HG03342 (cell line): ENCODE data around the gene CAMK2G.
A peak's percentile ranks its signal among the peaks of the same experiment; 100 is the strongest.

ENCODE experiments used
- ATAC-seq: cut with Tn5 transposase; IDR thresholded peaks from one replicate; pipeline ENCODE4 v1.9.1; 2021; ENCODE audit warnings: mild to moderate bottlenecking, moderate library complexity; ENCODE audit not compliant: unreplicated experiment

CAMK2G gene

DNA sequence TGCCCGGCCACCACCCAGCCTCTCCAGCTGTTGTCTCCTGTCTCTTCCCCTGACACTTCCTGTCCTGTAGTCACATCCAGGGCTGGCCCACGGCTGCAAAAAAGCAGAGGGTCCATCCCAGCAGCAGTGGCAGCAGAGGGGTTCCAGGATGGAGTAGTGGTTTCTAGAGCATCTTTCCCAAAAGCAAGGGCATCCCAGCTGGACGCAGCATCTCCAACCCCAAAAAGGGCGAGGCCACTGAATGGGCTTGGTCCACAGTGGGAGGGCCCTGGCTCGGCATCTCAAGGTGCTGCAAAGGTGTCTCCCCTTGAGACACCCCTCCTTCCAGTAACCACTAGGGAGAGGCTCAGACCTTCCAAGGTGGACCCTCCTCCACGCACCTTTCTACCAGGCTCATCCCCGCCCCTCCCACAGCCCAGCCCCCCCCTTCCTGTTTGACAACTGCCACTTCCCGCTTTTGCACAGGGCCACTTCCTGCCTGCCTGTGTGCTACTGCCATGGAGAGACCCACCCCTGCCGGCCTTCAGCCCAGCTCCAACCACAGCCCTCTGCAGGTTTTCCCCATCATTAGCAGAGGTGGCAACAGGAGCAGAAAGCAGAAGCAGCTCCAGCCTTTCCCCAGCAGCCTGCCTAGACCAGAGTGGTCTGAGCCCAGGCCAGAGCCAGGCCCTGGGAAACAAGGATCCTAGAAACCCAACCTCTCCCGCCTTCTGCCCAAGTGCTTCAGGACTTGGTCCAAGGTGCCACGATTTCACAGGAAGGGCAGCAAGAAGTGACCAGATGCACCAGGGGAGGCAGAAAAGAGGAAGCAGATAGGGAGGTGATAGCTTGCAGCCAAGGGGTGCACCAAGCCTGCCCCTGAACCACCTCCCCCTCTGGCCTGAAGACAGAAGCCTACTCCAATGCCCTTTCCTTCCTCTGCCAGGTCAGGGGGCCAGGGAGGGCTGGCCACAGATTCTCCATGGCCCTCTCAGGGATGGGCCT is 8.6 kb downstream of the CAMK2G start:
- ATAC-seq, result peak; percentile 70

DNA sequence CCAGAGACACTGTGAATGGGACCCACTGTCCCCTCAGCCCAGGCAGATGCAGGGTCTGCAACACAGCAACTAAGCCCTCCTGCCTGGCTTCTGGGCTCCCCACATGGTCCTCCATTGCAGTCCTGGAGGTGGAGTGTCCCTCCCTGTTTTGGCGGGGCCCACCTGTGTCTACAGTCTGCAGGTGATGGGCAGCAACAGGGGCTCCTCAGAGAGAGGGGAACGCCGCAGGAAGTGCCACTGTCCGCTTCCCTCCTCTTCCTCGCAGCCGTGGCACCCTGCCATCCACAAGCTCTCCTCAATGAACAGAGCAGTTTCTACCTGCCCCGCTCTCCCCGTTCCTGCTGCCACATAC is 9.3 kb downstream of the CAMK2G start:
- ATAC-seq, result no peak

DNA sequence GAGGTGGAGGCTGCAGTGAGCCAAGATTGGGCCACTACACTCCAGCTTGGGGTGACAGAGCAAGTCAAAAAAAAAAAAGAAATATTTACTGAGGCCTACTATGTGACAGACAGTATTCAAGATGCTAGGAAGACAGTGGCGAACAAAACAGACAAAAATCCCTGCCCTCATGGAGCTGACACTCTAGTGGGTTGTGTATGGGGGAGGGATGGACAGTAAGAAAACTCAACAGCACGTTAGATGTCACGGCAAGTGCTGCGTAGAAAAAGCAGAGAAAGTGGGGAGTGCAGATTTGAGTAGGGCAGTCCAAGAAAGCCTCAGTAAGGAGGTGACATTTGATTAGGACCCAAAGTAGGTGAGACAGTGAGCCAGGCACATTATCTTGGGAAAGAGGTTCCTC is 10.1 kb downstream of the CAMK2G start:
- ATAC-seq, result no peak

GRCh38 chr10:73863039-73863817 is 11.1 kb downstream of the CAMK2G start:
- ATAC-seq, result no peak

- no peak for ATAC-seq
These were observed 12.3 kb downstream of the CAMK2G start for GRCh38 chr10:73862011-73862410.

GRCh38 chr10:73859784-73860491 is 14.4 kb downstream of the CAMK2G start:
- ATAC-seq, result no peak

- ATAC-seq, result no peak
These were observed 14.9 kb downstream of the CAMK2G start for GRCh38 chr10:73859428-73859783.

DNA sequence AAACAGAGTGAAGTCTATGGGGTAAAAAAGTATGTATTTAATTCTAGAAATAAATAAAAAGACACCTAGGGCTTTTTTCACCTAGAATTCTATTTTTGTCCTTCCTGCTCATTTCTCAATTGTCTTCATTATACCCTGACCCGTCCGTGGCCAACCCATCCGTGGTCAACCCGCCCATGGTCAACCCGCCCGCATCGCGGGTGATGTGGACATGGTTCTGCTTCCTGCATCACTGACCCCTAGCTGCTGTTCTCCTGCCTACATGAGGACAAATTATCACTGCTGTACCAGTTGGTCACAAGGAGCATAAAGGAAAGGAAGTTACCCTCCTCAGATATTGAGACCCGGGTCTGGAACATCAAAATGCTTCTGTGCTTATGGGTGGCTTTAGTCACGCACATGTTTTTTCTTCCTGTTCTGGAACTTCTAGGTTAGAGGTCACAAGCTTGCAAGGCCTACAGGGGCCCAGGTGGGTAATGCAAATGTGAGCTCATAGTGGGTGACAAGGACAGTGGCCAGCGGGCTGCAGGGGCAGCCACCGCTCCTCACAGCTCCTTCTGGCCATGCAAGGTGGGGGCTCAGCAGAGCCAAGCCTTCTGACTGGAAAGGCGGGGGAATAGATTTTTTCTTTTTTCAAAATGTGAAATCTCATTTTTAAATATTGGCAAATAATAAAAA is 15.5 kb downstream of the CAMK2G start:
- ATAC-seq, result no peak

- ATAC-seq, result no peak
These were observed 16.2 kb downstream of the CAMK2G start for GRCh38 chr10:73858013-73858708.

DNA sequence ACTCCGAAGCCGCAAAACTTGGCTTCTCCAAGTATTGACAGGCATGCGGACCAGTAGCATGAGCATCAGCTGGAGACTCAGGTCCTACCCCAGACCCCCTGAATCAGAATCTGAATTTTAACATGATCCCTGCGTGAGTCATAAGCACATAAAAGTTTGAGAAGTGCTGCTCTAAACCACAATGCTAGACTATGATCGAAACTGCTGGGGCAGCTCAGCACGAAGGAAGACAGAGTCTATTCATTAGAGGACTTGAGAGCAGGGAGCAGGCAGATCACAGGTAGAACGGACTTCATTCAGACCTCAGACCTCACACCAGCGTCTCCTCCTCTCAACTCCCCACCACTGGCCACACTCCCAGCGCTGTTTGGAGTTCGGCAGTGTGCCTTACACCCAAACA is 16.9 kb downstream of the CAMK2G start:
- ATAC-seq, result no peak

DNA sequence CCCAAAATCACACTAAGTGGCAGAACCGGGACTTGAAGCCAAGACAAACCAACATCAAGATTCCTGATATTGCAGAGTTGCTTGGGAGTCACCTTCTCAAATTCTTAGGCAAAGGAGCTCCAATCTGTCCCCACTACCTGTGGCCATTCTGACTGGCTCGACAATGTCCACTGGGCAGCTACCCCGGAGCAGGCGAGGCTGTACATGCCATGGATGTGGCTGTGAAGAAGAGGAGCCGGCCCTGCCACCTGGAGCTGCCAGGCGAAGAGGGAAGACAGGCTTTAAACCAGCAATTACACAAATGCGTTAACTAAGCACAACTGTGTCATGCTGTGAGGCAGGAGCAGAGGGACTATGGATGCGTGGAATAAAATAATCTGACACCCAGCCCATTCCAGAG is 18.1 kb downstream of the CAMK2G start:
- ATAC-seq, result no peak

GRCh38 chr10:73855413-73855812 is 18.9 kb downstream of the CAMK2G start:
- no peak for ATAC-seq

GRCh38 chr10:73854310-73854709 is 20.0 kb downstream of the CAMK2G start:
- no peak for ATAC-seq

- ATAC-seq, result no peak
These were observed 21.2 kb downstream of the CAMK2G start for GRCh38 chr10:73853196-73853595.

DNA sequence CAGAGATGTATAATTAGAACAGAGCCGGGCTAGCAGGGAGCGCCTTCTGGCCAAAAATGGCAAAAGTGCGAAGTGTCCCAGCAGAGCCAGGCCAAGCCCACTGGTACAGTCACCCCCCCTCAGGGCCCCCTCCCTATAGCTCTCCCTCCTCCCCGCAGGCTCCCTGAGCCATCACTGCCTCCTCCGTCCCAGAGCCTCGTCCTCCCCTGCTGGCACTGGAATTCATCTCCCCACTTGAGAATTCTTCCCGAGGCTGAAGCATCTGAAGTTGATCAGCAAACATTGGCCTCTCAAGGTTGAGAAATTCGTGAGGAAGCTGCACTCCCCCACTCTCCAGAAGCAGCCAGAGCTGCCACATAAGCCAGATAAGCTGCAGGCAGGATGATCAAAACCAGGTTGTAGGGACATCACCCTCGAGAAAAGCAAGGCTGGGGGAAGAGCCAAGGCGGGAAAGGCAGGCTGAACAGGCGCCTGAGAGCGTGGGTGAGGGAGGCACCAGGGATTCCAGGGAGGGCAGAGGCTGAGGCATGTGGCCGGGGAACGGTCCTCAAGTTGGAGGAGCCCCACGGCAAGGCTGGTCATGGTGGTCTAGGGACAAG is 23.4 kb downstream of the CAMK2G start:
- no peak for ATAC-seq

DNA sequence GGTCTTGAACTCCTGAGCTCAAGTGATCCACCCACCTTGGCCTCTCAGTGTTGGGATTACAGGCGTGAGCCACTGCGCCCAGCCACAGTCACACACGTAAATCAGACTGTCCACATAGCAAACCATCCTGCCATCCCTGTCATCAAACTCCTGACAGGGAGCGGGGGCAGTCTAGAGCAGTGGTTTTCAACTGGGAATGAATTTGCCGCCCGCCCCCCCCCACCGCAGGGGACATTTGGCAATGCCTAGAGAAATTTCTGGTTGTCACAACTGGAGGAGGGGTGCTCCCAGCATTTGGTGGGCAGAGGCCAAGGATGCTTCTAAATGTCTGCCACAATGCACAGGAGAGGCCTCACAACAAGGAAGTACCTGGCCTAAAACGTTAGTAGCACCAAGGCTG is 24.1 kb downstream of the CAMK2G start:
- ATAC-seq, result no peak

- ATAC-seq, result peak; percentile 91
These were observed 25.4 kb downstream of the CAMK2G start for GRCh38 chr10:73848821-73849489.

- ATAC-seq, result no peak
These were observed 27.3 kb downstream of the CAMK2G start for GRCh38 chr10:73847031-73847430.

- ATAC-seq, result no peak
These were observed 31.1 kb downstream of the CAMK2G start for GRCh38 chr10:73843261-73843660.
